Stimulated activated CD4-positive, alpha-beta T cell treated with anti-CD3 and anti-CD28 coated beads, TNF-alpha, amount 100 ng/mL, for 48 hours (primary cell): Measurements from ENCODE around the gene SLC37A3.
"Not testable (repeated sequence)": the region's sequence is repeated elsewhere in the genome, so short reads cannot be mapped to it uniquely, and the experiment has no call there.

Source experiments
- DNase-seq, 3 donors: peaks; one replicate each; pipeline ENCODE4 v3.0.0-alpha.2; 2020; ENCODE audit warnings: low read depth in 3 of 3

Gene SLC37A3

DNA sequence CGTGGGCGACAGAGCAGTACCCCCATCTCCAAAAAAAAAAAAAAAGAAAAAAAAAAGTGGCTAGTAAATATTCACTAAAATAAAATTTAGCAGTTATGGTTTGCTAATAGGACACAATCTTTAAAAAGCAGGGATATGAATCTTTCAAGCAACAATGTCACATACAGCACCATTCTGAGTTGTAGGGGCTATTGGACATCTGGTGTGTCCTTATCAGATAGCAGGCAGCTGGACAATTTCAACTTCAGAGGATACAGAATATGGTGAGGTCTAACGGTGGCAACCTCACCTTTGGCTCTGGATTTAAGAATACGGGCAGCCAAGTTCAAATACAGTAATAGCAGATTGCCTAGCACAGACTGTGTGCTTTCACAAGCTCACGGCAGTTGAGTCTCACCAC, 51.1 kb downstream of the SLC37A3 start:
- no peak for DNase-seq

DNA sequence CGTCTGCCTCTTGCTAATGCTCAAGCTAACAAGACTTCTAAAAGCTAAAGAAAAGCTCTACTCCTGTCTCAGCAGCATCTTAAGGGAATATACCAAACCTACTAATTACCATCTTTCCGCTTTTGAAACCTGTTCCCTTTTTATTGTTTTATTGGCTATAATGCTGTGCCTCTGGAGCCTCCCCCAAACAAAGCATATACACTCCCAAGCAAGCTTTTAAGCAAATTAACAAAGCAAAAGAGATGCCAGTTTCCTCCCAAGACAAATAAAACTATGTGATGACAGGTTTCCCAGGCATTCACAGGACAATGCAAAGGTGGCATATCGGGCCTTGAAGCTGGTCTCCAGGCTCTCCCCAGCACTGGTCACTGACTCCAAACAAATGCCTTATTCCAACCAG, 52.9 kb downstream of the SLC37A3 start:
- no peak for DNase-seq

GRCh38 chr7:140342727-140343514, 55.4 kb downstream of the SLC37A3 start:
- no peak for DNase-seq

DNA sequence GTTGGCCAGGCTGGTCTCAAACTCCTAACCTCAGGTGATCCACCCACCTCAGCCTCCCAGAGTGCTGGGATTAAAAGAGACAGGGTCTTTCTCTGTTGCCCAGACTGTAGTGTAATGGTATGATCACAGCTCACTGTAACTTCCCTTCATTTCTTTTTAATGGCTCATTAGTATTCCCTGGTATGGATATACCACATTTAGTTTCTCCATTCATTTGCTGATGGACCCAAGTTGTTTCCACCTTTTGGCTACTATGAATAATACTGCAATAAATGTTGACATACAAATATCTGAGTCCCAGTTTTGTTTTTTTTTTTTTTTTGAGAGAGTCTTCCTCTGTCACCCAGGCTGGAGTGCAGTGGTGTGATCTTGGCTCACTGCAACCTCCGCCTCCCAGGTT, 59.4 kb downstream of the SLC37A3 start:
- not testable (repeated sequence) for DNase-seq

- DNase-seq = no peak
Measured at GRCh38 chr7:140334341-140335057, 63.8 kb downstream of the SLC37A3 start.

GRCh38 chr7:140333686-140334085, 64.6 kb downstream of the SLC37A3 start:
- DNase-seq = no peak

DNA sequence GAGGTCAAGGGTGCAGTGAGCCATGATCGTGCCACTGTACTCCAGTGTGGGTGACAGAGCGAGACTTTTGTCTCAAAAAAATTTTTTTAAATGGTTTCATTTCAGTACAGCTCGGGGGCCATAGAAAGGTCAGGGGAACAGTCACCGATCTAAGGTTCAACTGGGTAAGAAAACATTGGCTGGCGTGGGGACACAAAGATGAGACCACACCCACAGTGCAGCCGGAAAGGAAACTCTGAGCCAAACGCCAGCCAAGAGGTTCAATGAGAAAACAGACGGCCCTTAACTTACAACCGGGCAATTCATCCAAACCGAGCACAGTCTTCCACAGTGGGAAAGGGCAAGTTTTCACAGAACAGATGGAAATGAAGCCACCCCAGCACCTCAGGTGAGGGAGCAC, 65.1 kb downstream of the SLC37A3 start:
- no peak for DNase-seq

DNA sequence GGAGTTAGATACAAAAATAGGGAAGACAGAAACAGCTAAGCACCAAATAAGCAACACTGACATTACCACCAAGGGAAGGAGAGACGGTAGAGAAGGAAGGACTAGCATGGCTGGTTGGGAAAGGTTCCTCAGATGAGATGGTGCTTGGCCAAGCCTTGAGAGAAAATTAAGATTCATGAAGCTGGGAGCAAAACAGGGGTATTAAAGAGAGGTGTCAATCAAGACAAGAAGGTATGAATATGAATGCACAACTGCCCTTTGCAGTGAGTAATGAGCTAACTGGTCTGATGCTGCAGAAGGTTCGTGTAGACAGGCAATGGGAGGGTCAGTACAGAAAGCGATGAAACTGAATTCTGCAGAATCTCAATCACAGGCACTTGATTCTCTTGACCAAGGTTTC, 67.7 kb downstream of the SLC37A3 start:
- DNase-seq = no peak

DNA sequence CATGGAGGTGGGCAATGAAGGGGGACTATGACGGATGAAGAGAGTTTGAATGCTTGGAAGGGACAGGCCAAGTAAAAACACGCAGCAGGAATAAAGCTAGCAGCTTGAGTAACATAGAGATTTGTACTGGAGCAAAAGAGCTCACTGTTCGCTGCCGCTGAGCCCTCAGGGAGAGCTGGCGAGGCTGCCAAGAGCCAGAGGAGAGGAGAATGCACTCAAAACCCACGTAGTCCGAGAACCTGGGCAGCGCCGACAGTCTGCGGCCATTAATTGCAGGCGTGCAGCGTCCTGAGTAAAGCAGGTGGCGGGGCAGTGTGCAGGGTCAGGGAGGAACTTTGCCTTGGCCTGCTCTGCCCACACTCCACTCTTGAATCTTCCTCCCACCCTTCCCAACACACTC, 68.2 kb downstream of the SLC37A3 start:
- DNase-seq = no peak

GRCh38 chr7:140327261-140327661, 71.1 kb downstream of the SLC37A3 start:
- DNase-seq = no peak

DNA sequence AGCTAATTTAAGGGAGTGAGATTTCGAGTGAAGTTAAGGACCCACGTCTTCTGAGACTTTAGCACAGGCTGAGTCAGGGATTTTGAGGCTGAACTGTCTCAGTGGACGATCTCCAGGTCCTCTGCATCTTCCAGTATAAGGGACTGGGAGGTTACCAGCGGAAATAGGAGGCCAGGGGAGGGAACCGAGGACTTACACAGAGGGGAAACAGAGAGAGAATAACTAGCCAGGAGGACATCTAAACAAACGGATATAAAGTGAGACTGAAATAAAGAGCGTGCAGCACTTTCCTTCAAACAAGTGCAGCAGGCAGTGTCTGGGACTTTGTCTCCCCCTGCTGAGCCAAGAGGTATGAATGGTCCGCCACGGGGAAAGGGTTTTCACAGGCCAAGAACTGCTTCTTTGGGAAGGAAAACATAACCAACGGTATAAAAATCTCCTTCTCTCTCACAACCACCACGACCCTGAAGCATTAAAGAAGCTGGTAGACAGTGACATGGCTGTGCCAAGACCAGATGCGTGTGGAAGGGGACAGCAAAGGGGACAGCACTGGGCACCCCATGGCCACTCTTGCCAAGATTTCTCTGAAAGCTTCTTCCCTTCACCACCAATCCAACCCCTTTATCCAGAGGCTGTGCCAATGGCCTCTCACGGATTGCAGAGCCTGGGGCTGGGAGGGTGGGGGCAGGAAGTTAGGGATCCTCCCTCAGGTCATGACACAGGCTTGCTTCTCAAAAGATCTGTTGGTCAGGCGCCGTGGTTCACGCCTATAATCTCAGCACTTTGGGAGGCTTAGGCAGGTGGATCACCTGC, 72.0 kb downstream of the SLC37A3 start:
- DNase-seq = no peak

GRCh38 chr7:140325600-140325999, 72.7 kb downstream of the SLC37A3 start:
- DNase-seq = no peak

DNA sequence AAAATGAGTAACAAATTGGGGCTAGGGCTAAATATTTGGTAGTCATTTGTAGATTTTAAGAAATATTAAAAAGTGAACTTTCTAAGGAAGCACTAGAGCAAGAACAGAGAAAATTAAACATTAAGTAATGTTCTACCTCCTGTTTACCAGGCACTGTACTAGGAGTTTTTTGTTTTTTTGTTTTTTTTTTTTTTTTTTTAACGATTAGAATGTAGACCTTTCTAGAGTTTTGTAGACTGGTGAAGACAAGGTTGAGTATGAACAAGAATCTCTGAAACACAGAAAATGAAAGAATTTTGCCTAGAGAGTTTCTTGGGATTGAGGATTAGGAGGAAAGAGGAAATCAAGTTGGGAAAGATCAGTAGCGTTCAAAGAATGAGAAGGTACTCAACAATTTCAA, 73.6 kb downstream of the SLC37A3 start:
- DNase-seq = no peak

DNA sequence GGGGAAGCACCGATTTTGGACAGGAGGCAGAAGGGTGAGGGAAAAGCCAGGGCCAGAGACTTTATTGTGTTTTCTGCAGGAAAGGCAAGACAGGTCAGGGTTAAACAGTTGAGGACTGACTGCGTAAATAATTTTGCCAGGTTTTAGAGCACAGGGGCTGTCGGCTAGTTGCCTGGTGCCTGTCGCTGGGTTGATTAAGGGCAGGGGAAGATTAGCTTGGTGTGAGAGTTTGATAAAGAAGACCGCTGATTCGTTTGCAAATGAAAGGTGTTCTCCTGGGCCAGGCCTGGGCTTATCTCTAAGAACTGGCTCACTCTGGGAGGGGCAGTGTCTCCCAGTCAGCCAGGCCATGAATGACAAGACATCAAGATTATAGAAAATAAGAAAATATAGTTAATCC, 75.6 kb downstream of the SLC37A3 start:
- no peak for DNase-seq

GRCh38 chr7:140320078-140320477, 78.3 kb downstream of the SLC37A3 start:
- not testable (repeated sequence) for DNase-seq

- no peak for DNase-seq
Measured at GRCh38 chr7:140317999-140318398, 80.3 kb downstream of the SLC37A3 start.

DNA sequence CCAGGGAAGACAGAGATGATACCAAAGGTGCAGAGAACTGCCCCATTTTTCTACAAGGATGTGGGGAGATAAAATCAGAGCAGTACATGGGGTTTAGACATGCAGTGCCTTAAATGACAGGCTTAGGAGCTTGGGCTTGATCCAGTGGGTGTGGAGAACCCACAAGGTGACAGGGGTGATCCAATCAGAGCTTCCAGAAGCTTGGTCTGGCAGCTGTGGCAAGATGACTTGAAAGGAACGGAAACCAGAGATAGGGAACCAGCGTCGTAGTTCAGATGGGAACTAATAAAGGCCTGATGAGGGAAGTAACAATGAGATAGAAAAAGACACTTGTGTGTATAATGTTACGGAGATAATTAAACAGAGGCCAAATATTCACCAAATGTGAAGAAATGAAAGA, 80.7 kb downstream of the SLC37A3 start:
- DNase-seq = no peak

- DNase-seq = no peak
Measured at GRCh38 chr7:140316165-140316661, 82.1 kb downstream of the SLC37A3 start.

GRCh38 chr7:140315498-140316164, 82.7 kb downstream of the SLC37A3 start:
- DNase-seq = no peak

DNA sequence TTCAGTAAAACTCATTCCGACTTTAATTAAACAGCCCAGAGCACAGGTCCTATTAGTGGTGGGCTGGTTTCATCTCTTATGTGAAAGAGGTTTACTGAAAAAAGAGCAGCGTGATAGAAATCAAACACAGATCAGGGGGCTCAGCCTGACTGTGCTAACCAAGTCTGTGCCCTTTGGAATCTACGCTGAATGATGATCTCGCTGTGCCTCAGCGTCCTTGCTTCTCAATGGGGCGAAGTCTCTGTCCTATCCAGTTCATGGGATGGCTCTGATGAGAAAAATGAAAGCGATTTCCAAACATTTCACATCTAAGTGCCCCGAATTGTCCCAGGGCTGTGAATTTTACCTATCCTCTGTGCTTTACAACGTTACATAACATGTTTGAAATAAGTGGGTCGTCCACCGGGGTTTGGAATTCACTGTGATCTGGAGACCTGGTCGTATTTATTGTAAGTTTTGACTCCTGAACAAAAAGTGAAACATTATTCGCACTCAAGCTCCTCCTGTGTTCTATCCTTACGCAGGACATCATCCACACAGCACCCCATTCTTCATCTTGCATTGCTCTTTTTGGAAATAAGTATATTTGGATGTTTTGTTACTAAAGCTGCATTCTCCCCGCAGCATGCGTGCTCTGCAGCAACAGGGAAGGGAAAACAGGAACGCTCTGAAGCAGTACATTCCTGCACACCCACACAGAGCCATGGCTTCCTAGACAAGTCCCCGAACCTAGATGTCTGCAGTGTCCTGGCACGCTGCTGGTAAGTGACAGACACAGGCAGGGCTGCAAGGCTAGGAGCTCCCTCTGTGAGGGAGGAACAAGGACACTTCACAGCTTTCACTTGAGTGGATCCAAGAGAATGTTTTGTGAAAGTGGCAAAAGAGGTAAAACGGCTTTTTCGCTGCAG, 83.5 kb downstream of the SLC37A3 start:
- no peak for DNase-seq
